Neuron (in vitro differentiated cells): ENCODE results near the gene TGIF2.
"Not testable (repeated sequence)": the region's sequence is repeated elsewhere in the genome, so short reads cannot be mapped to it uniquely, and the experiment has no call there.

ENCODE experiments used
- H2AFZ ChIP-seq: one replicate; pipeline ENCODE4 v1.6.1; 2013; ENCODE audit warnings: low read depth, mild to moderate bottlenecking, inconsistent platforms, low read length, moderate library complexity
- H3K27me3 ChIP-seq: one replicate; pipeline ENCODE4 v1.6.1; 2013; ENCODE audit warnings: low read length; ENCODE audit not compliant: insufficient read depth
- H3K36me3 ChIP-seq: one replicate; pipeline ENCODE4 v1.6.1; 2013; ENCODE audit warnings: low read length; ENCODE audit not compliant: insufficient read depth
- H3K4me1 ChIP-seq: one replicate; pipeline ENCODE4 v1.6.1; 2013; ENCODE audit warnings: low read length; ENCODE audit not compliant: insufficient read depth
- H3K4me3 ChIP-seq: 2 replicates; pipeline ENCODE4 v1.5.1; 2013; ENCODE audit warnings: mild to moderate bottlenecking, low read length, moderate library complexity
- H3K9me3 ChIP-seq: one replicate; pipeline ENCODE4 v1.6.1; 2013; ENCODE audit warnings: low read length

Gene TGIF2

DNA sequence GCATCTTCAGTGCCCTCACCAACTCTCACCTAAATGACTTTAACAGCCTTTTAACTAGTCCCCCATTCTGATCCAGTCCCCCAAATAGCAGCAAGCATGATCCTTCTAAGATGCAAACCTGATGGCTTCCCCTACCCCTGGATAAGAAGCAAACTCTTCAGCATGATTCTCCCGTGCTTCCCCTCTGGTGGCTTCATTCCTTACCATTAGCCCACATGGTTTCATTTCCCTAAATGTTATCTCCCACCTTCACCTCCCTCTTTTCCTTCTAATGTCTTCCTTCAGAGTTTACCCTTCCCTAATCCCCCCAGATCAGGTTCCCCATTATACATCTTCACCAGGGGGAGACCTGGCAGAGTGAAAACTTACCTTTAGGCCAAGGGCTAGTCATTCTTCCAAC, 28.1 kb downstream of the TGIF2 start:
- Histone ChIP-seq H3K36me3 (no peaks in the 10 kb centered on the region), H3K4me1 (peaks cover 5% of the 10 kb centered on the region), H3K9me3 (no peaks in the 10 kb centered on the region), H2AFZ (no peak overlapping the region), H3K27me3 (no peaks in the 10 kb centered on the region), H3K4me3 (no peak overlapping the region)

DNA sequence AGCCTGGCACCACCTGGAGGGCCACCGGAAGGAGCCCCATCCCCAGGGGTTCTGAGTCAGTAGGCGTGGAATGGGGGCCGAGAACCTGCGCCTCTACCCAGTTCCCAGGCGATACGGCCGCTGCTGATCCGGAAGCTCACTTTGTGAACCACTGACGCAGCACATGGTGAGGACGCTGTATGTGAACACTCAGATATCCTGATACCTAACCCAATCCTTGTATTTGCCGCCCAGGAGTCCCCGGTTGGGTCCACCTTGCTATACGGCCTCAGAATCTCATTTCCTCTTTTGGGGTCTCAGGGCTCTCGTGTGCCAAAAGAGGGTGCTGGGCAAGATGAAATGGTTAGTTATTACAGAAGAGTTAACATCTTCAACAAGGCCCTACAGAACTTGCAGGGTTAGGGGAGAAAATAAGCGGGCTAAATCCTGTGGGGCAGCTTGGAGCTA, 31.6 kb downstream of the TGIF2 start:
- Histone ChIP-seq H2AFZ (peak overlapping the region; percentile 57), H3K4me1 (peaks cover 10% of the 10 kb centered on the region), H3K36me3 (peaks cover 19% of the 10 kb centered on the region), H3K4me3 (peak overlapping the region; percentile 36), H3K27me3 (no peaks in the 10 kb centered on the region), H3K9me3 (no peaks in the 10 kb centered on the region)

DNA sequence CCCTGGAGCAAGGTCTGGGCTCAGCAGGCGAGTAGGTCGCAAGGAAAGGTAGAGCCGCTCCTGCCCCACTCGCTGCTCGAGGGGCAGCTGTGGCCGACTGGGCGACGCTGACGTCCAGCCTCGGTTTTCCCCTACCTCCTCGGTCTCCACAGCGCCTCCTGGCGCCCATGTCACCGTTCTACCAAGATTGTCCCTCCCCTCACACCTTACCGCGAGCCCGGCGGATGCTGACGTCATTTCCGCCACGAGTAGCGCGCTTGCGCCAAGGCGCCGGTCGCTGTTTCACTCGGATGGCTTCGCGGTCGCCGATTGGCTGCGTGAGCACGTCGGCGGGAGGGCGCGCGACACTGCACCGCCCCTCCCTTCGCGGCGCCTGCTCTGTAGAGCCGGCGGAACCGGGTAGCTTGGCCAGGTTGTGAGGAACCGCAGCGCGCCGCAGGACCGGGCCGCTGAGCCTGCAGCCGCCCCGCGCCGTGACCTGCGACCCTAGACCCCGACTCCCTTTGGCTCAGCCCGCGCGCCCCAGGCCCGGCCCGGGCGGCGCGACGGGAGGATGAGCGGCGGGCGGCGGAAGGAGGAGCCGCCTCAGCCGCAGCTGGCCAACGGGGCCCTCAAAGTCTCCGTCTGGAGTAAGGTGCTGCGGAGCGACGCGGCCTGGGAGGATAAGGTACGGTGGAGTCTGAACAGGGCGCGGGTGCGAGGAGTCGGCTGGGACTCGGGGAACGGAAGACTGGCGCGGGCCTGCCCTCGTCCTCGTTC, 32.2 kb downstream of the TGIF2 start, which contains the start of gene RAB5IF:
Gene RAB5IF, plus strand, starts transcription at position 381 of the 759 bp plus-strand sequence. Its CDS starts 173 bp downstream, at position 554.
- peaks cover 22% of the 10 kb centered on the region for H3K36me3 ChIP-seq

DNA sequence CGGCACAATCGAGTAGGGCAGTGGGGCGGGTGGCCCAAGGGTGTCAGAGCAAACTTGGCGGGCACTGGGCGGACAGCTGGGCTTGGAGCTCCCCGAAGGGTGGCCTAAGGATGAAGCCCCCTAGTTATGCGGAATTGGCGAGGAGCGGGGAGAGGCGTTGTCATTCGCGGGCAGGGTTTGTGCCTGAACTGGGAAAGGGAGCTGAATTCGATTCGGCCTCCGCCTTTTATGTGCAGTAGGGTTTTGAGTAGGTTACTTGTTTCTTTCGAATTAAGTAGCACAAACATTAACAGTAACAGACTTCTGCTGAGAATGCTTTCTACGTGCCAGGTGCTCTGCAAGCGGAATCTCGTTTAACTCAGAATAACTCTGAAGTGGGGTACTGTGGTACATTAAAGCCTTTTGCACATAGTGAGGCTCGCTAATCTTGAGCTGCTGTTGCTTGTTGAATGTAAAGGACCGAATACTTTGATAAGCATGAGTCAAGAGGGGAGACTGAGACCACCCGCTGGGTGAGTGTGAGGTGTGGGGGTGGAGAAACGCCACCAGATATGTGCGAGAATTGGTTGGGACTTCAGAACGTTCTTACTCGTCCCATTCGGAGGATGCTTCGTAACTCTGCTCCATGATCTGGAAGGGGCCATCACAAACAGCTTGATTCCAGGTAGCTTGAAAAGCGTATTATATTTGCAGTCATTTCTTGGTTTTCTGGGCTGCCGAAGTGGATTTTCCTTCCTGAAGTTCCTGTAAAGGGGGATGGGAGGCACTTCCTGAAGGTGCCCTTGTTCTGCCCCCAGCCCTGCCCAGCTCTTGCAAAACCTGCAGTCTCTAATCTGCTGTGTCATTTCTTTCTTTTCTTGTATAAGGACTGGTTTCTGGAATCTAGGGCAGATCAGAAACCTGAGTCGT, 33.0 kb downstream of the TGIF2 start:
- Histone ChIP-seq H2AFZ (no peak overlapping the region), H3K4me1 (peaks cover 10% of the 10 kb centered on the region), H3K36me3 (peaks cover 26% of the 10 kb centered on the region), H3K4me3 (peak overlapping the region; percentile 88), H3K9me3 (no peaks in the 10 kb centered on the region), H3K27me3 (no peaks in the 10 kb centered on the region)

More for the DNA sequence above, 32.2 kb downstream of the TGIF2 start, which contains the start of gene RAB5IF:
- peaks cover 10% of the 10 kb centered on the region for H3K4me1 ChIP-seq
- peak within 1 kb of the TSS; percentile 57 for H2AFZ ChIP-seq
- no peaks in the 10 kb centered on the region for H3K9me3 ChIP-seq
- H3K4me3 ChIP-seq, result peak within 1 kb of the TSS; percentile 88
- no peaks in the 10 kb centered on the region for H3K27me3 ChIP-seq

DNA sequence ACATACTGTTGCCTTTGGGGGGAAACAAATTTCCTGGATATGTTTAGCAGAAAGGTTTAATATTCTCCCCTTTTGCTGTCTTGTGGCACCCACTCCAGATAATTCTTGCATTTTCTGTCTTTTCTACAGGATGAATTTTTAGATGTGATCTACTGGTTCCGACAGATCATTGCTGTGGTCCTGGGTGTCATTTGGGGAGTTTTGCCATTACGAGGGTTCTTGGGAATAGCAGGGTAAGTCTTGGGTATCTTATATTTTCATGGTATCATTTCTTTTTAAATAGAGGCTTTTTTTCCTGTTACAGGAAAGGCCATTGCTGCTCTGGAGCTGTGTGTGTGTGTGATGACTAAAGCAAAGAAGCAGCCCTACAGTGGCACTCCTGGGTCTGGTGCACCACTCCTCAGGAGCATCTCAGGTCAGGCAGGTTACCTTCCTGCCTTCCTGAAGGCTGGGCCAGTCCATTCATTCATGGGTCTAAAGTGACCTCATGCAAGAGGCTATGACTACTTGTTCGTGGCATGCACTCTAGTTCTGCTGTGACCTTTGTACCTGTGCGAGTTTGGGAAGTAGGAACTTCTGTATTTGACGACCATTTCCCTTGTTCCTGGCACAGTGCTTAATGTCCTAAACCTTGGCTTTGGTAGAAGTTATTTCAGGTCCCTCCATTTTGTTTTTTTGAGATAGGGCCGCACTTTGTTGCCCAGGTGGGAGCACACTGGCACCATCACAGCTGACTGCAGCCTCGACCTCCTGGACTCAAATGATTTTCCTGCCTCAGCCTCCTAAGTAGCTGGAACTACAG, 34.4 kb downstream of the TGIF2 start:
- Histone ChIP-seq H3K36me3 (peaks cover 39% of the 10 kb centered on the region), H2AFZ (no peak overlapping the region), H3K4me3 (no peak overlapping the region), H3K27me3 (no peaks in the 10 kb centered on the region), H3K4me1 (peaks cover 10% of the 10 kb centered on the region), H3K9me3 (no peaks in the 10 kb centered on the region)

DNA sequence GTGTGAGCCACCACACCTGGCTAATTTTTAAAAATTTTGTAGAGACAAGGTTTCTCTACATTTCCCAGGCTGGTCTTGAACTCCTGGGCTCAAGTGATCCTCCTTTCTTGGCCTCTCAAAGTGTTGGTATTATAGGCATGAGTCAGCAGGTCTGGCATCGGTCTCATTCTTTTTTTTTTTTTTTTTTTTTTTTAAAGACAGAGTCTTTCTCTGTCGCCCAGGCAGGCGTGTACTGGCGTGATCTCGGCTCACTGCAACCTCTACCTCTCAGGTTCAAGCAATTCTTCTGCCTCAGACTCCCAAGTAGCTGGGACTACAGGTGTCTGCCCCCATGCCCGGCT, 35.0 kb downstream of the TGIF2 start:
- Histone ChIP-seq H3K36me3 (peaks cover 39% of the 10 kb centered on the region), H3K4me1 (peaks cover 10% of the 10 kb centered on the region)
- H3K9me3 ChIP-seq, H3K4me3 ChIP-seq, H3K27me3 ChIP-seq, H2AFZ ChIP-seq: not testable (repeated sequence)

DNA sequence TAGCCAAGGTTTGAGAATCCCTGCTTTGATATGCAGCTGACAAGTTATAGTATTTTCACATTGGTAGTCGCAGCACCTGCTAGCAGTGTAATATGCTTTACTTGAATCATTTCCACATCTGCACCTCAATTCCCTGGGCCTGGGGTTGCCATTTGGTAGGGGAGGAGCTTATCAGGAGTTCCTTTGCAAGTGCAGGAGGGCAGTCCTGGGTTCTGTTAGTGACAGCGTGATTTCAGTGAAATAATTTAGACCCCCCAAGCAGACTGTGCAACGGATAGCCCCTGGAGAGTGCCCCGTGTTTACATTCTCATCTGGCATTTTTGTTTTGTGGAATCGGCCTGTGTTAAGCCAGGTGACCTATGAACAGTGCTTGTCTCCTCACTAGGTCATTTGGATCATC, 38.2 kb downstream of the TGIF2 start:
- Histone ChIP-seq H2AFZ (no peak overlapping the region), H3K36me3 (peaks cover 54% of the 10 kb centered on the region), H3K4me3 (no peak overlapping the region), H3K4me1 (peaks cover 5% of the 10 kb centered on the region), H3K27me3 (no peaks in the 10 kb centered on the region), H3K9me3 (no peaks in the 10 kb centered on the region)

DNA sequence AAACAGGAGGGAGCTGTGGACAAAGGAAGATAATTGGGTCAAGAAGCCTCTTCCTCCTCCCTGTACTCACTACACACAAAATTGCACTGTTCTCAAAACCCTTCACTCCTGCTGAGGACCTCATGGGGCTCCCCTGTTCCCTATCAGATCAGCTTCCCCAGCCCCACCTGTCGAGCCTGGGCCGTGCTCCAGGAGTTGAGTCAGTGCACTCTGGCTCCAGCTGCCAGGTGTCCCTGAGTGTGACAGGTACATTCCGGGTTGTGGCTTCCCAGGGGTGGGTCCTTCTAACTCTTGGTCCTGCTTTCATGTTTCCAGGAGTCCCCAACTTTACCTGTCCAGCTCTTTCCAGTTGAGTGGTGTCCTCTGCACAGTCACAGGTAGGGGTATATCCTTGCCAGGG, 40.6 kb downstream of the TGIF2 start:
- H3K4me3 ChIP-seq, result no peak overlapping the region
- no peaks in the 10 kb centered on the region for H3K4me1 ChIP-seq
- H3K27me3 ChIP-seq, result no peaks in the 10 kb centered on the region
- no peak overlapping the region for H2AFZ ChIP-seq
- H3K9me3 ChIP-seq, result no peaks in the 10 kb centered on the region
- H3K36me3 ChIP-seq, result peaks cover 44% of the 10 kb centered on the region

DNA sequence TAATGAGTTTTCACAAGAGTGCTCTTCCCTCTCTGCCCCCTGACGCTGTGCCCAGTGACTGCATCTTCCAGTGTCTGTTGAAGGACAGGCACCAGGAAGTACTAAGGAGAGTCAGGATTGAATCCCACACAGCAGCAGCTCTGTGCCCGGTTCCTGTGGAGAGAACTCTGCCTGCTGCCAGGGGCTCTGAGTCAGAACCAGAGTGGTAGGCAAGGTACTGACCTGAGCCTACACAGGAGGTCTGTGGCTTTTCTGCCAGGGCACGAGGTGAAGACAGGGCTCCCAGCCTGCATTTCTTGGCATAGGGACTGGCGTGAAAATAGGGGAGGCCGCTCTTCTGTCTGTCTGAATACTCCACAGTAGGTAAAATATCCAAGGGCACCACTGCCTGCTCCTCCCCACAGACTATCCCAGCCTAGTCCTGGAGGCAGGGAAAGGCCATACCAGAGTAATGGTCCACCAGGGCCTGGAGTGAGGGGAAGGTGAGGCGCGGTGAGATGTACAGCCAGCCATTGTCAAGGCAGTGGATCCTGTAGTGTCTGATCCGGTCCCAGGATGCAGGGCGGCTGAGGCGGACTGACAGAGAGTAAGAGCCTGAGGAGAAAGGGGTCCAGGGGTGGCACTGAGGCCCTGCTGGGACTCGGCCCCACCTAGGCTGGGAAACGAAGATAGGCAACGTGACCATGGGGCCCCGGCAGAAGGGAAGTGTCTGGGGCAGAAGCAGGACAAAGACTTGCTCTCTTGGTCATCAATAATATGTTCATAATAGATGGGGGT, 41.6 kb downstream of the TGIF2 start:
- Histone ChIP-seq H3K9me3 (no peaks in the 10 kb centered on the region), H3K36me3 (peaks cover 35% of the 10 kb centered on the region)

DNA sequence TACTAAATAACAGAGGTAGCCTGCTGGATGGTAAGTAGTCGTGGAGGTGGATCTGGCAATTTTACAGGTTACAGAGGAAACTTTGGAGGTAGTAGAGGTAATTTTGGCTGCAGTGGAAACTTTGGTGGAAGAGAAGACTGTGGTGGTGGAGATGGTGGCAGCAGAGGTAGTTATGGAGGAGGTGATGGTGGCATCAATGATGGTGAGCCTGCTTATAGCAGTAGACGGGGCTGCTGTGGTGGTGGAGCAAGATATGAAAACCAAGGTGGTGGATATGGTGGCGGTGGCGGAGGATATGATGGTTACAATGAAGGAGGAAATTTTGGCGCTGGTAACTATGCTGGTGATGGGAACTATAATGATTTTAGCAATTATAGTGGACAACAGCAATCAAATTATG, 47.5 kb downstream of the TGIF2 start:
- peaks cover 2% of the 10 kb centered on the region for H3K4me1 ChIP-seq
- H3K4me3 ChIP-seq, result no peak overlapping the region
- H3K9me3 ChIP-seq, result no peaks in the 10 kb centered on the region
- H2AFZ ChIP-seq, result no peak overlapping the region
- H3K36me3 ChIP-seq, result no peaks in the 10 kb centered on the region
- no peaks in the 10 kb centered on the region for H3K27me3 ChIP-seq

More for the DNA sequence above, 41.6 kb downstream of the TGIF2 start:
- H3K4me1 ChIP-seq, result no peaks in the 10 kb centered on the region
- H2AFZ ChIP-seq, result no peak overlapping the region
- no peaks in the 10 kb centered on the region for H3K27me3 ChIP-seq
- no peak overlapping the region for H3K4me3 ChIP-seq

DNA sequence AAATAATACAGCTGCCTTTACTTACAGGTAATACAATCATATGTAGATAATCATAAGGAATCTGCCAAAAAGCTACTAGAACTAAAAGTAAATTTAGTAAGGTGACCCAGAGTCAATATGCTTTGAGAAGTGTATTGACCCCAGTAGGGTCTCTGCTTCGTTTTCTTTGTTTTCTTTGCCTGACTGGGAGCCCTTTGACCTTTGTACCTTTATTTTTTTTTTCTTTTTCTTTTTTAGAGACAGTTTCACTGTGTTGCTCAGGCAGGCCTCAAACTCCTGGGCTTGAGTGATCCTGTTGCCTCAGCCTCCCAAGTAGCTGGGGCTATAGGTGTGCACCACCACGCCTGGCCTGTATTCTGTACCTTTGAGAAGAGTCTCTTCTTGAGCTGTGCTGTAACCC, 50.0 kb downstream of the TGIF2 start:
- Histone ChIP-seq H2AFZ (no peak overlapping the region), H3K4me1 (peaks cover 2% of the 10 kb centered on the region)

More for the DNA sequence above, 50.0 kb downstream of the TGIF2 start:
- Histone ChIP-seq H3K9me3 (no peaks in the 10 kb centered on the region), H3K27me3 (no peaks in the 10 kb centered on the region), H3K4me3 (no peak overlapping the region), H3K36me3 (no peaks in the 10 kb centered on the region)
